Stimulated activated naive CD4-positive, alpha-beta T cell treated with Interleukin-2 at 50 U/mL for 16 hours (primary cell): ENCODE results near the gene PHF14.

ENCODE experiments used
- DNase-seq: peaks from one replicate; lab custom pipeline; 2025; lab: John Stamatoyannopoulos, UW

PHF14 gene

DNA sequence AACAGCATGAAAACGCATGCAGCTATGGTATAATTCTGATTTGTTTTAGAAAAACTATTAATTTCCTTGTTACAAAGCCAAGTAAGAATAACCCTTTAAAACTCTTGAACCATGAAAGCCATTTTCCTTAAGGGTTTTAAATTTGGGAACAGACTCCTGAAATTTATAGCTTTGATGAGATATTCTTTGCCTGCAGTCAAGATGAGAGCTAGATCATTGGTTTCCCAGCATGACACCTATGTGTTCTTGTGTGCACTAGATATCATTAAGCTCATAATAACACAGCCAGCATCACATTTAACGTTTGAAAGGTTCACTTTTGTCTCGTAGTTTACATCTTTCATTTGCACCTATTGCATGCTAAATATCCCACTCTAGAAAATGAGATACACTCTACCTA, 202.2 kb downstream of the PHF14 start:
- no peak for DNase-seq

DNA sequence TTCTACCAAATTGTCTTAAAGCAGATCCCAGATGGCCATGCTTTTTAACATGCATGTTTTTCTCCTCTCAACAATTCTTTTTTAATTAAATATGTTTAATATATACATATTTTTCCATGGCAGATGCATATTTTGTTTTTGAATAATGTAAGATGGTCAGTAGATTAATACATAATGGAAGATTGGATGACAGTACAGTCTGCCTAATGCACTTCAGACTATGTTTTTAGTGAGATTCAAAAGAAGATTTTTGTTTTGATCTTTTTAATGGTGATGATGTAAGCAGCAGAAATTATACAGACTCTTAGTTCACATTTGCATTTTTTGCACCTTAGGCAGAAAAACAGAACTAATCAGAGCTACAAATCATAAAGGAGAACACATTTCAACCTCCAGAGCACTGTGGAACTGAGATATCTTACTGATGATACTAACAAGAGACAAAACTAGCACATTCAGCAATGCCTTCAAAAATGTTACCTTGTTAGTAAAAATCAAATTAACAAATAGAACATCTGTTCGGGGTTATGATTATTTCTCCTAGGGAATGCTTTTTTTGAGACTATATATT, 203.4 kb downstream of the PHF14 start:
- DNase-seq: no peak

DNA sequence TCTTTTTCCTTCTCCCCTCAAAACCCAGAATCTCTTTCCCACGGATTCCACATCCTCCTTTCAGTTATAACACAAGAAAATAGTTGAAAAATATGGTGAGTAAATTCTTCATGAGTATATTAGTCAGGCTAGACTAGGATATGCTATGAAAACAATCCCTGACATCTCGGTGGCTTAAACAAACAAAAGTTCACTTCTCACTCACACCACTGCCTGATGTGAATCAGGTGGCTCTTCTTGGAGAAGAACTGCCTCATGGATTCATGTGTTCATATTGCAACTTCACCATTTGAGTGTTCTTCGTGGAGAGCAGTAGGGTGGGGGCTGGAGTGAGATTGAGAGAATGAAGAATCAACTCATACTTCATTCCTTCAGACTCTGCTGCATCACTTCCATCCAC, 204.1 kb downstream of the PHF14 start:
- DNase-seq: no peak

DNA sequence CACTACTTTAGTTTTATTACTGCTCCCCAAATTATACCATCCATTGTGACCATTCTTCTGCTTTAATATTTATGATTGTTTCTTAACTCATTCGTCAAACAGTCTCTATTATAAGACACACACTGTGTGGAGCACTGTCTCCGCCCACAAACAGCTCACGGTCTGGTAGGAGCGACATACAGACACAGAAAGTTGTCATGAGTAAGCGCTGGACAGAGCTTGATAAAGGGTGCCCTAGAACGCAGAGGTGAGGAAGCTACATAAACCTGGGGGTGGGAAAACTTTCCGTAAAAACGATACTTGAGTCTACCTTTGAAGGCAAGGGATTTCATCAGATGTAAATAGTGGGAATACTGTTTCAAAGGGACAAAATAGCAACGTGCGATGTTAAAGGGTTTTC, 207.9 kb downstream of the PHF14 start:
- DNase-seq: no peak

DNA sequence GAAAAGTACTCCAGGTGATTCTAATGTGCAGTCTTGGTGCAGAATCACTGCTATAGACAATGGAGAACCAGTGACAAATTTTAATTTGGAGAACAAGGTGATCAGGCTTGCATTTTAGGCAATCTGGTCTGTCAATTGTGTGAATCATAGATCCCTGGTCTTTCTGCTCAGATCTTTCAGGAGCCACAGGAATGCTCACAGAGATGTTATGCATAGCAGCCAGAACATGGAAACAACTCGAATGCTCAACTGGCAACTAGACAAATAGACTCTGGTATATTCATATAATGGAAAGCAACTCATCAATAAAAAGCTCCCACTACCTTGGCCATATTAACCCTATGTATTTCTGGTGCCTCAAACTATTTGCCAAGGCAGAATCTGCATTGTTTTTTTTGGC, 209.1 kb downstream of the PHF14 start:
- no peak for DNase-seq

DNA sequence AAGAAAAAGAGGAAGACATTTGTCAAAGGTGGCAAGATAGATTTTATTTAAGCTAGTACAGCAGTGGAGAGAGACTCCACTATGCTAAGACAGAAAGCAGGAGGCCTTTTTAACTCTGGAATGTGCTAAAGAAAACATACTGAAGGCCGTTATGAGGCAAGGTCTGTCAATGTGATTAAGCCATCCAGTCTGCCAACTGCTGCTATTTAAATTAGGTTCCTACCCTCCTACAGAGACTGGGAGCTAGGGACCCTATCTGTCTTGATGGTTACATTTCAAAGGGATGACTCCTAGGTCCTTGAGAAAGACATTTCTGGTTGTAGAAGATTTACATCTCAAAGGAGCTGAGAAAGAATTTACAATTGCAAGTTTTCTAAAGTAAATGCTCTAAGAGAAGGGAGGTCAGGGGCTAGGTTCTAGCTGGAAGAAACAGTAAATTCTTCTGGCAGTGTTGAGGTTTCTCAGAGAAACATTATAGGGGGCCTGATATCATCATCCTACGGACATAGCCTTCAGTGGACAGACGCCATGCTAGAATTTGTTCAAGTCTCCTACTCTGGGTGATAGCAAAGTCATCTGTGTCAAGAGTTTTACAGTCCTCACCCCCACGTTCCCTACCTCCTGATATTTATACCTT, 211.6 kb downstream of the PHF14 start:
- no peak for DNase-seq

DNA sequence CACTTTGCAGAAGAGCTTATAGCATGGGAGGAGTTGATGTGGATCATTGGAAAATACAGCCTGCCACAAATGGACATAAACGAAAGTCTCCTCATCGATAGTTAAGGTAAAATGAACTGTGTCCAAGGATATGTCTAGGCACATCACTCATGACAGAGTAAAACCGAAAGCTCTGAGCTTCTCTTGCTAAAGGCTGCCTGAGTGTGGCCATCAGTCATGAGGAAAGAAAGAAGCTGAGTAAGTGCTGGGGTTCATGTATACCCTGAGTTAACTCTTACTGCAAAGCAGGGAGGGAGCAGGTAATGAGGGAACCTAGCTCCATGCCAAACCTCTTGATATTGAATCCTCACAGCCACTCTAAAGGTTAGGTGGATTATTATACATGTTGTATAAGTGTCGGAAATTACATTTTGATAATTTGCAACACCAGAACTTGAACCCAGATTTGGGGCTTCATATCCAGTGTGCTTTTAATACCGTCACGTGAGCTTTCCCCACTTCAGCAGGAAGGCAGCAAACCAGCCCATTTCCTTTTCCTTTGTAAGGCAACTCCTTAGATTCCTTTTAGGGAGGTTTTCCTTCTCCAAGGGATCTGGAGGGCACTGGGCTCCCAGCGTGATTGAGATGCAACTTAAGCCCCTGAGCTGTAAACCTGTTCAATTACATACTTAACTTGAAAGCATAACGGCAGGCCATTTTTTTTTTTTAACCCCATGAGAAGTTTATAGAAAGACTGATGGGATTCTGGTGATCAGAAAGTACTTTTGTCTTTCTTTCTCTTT, 215.0 kb downstream of the PHF14 start:
- no peak for DNase-seq

DNA sequence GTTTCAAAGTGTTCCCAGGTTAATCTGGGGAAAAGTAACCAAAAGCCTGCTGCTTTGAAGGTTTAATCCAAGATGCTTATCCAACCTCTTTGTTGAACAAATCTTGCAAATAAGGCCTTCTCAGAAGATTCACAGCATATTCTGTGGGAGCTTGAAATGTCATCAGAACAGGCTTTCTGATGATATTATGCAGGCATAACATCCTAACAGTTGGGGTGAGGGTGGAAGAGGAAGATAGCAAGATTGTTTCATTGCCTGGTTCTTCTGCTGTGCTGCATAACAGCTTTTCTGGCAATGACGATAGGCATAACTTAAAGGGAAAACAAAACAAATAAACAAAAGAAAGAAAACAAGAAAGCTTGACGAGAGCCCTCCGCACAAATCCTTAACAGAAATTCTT, 217.4 kb downstream of the PHF14 start:
- no peak for DNase-seq

DNA sequence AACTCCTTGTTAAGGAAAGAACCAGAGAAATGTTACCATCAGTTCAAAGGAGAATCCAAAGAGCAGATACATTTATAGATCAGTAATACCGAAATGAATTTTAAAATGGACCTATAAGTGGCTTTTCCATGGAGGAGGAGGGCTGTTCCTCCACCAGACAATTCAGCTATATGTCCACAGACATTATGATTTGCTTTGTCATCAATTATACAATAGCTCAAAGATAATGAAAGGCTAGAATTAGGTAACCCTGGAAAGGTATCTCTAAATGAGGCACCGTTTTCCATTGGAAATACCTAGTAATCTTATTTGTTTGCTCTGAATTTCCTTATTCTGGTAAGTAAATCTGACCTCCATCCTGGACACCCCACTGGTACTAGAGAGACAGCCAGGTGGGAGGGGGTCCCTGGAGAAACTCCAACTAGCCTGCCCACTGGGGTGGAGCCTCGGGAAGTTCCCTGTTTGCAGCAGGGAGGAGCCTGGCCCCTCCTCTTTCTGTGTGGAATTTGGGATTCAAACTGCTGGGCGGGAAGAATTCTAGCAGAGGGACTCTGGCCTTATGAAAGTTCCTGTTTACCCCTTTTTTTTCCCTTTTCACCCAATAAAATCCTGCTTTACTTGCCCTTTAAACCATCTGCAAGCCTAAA, 218.0 kb downstream of the PHF14 start:
- DNase-seq: no peak

DNA sequence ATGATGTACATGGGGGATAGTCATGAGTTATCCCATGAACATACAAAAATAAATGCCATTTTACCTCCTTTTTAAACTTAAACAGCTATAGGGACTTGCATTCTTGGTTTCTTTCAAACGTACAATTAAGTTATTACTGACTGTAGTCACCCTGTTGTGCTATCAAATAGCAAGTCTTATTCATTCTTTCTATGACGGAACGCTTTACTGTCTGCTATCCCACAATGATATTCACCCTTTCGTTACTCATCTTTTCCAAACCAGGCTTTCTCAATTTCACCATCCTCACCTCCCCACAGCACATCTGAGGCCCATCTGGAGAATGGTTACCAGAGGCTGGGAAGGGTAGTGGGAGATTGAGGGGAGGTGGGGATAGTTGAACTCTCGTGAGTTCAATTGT, 218.8 kb downstream of the PHF14 start:
- DNase-seq: no peak

DNA sequence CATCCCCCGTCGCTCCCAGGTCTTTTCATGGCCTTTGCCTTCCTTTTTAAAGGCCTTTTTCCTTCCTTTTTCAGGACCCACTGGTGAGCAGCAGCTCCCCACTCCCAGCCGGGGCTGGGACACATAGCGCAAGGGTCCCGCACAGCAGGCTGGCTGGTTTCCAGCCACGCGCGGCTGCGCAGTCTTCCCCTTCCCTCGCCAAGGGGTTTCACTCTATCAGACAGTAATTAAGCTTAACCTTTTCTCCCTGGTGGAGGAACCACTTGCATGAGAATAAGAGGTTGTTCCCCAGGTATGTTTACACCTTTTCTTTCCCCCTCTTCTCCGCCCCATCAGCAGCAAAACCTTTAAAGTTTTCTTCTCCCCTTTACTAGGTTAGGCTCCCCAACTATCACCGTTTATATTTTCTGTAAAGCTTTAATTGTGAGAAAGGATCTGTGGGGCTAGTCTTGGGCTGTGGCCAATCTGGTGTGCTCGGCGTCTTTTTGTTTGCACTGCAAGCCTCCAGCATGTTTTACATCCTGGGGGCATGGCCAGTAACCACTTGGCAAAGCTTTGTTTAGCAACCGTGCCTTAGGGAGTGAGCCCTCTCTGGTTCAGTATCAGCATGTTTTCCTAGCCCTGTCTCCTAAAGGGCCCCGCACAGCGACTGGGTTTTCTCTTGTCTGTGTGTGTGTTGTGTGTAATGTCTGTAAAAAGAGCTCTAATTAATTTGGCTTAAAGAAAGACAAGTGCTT, 219.6 kb downstream of the PHF14 start:
- DNase-seq: no peak

DNA sequence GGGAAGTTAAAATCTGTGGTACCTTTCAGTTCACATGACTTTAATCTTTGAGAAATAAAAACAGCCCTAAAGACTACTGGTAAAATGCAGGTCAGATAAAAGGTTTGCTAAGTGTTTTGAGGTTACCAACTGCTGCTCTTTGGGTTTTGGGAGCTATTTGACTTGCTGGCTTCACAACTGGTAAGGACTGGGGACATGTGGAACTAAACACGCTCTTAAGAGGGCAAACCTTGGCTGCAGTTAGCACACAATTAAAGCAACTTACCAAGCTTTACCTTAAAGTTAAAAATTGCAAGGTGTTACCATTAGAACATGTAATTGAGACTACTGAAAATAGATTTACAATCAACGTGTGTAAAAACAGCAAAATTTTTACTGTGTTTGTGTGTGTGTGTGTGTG, 220.2 kb downstream of the PHF14 start:
- DNase-seq: no peak

DNA sequence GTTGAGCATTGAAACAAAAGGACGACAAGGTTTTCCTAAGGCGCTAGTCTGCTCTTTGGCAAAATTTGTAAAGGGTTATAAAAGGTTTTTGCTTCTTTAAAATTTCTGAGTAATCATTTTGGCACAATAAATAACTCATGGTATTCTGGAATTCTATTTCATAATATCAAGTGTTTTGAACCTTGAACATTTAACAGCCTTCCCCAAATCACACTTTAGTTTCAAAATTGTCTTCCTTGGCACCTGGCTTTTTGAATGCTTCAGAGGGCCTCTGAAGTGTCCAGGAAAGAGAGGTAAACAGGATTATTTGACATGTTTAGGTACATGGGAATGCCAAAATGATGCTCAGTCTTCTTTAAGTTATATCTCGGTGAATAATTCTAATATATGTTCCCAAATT, 220.8 kb downstream of the PHF14 start:
- DNase-seq: no peak

DNA sequence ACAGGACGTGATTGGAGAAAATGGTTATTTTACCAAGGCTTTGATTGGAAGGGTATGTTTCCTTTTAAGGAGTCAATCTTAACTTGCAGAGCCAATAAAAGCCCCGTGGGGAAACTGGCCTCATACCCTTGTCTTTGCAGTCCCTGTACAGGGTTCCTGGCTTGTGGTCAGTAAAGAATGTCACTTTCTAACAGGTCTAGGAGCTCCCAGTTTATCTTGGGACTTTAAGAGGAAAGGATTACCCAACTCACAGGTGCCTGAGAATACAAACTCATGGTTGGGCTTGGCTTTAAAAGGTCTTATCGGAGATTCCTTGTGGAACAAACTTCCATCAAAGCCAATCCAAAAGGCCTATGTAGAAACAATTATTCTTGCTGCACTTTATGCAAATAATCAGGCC, 221.8 kb downstream of the PHF14 start:
- no peak for DNase-seq

DNA sequence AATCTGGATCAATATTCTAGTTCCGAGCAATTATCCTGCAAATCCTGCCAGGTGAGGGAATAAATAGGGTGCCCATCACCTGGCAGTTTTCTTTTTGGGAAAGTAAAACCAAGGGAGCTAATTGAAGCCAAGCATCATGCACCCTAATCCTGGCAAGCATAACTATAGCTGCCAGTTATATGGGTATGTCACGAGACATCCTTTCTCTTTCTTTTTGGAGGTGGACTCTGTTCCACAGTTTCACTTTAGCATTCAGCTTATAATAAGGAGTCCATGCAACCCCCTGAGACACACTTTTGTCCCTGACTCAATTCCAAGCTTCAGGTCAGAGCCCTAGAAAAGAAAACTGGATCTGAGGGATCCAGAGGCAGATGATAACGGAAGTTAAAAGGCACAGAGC, 222.5 kb downstream of the PHF14 start:
- no peak for DNase-seq

DNA sequence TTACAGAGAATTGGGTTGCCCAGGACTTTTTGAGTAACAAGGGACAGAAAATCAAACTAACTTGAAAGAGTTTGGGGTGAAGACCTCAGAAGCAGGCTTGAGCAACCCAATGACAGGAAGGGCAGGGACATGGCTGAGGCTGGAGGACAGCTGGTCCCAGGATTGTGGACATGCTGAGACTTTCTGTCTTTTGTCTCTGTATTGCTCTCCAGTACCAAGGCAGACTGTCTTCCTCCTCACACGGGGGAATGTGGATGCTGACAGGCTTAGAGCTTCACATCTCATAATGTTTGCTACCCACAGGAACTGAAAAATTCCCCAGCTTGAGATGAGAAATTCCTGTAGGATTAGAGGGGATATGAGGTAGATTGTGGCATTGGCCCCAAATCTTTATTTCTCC, 229.6 kb downstream of the PHF14 start:
- no peak for DNase-seq

DNA sequence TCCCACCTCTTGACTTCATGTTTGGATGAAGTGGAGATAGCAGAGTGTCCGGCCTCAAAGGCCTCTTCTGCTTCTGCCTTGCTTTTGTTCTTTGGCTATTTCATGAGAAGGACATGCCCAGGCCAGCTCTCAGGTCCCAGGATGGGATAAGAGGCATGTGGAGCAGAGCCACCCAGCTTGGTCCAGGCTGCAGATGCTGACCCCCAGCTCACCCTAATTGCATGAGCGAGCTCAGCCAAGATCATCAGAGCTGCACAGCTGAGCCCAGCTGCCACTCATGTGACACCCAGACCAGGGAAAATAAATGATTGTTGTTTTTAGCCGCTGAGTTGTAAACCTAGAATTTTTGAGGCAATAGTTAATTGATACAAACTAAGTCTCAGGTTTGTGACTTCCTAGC, 230.0 kb downstream of the PHF14 start:
- no peak for DNase-seq

DNA sequence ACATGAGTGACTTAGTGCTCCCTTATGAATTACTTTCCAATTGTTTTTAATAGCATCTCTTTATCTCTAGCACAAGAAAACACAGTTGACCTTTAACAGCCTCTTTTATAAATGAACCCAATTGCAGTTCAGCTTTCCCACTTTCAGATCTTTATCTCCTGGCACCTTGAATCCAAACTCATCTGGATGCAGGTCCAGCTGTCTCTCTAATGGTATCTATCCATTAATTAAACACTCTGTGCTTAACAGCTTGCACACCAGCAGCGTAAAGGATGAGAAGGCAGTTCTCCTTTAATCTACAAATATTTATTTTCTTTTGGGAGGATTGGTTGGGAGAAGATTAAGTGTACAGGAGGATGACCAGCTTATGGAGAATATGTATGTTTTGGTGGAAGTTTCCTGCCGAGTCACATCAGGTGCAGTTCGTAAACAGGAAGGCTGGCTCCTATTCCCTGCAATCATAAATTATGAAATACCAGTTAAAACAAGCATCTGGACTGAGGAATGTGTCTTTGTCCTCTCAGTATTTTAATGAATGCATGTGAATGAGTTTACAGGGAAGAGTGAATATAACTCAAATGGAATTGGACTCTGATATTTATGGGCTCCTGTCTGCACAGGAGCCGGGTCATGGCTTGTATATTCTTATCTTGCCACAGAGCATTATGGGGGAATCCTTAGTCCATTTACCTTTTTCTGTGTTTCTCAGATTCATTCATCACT, 232.7 kb downstream of the PHF14 start:
- DNase-seq: no peak

DNA sequence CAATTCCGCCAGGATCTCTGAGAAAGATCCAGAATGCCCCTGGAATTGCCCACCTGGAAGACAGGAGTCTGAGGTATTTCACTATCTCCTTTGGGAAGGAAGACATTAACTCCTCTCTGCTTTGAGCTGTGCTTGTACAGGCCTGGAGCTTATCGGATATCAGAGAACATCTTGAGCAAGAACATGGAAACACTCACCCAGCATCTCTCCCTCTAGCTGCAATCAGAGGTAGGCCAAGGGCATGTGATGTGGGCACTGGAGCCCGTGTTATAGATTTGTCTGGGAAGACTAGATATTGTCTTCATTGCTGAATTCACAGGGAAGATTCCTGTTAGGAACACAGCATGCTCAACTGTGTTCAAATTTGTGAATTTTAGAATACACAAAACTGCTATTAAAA, 233.9 kb downstream of the PHF14 start:
- no peak for DNase-seq

DNA sequence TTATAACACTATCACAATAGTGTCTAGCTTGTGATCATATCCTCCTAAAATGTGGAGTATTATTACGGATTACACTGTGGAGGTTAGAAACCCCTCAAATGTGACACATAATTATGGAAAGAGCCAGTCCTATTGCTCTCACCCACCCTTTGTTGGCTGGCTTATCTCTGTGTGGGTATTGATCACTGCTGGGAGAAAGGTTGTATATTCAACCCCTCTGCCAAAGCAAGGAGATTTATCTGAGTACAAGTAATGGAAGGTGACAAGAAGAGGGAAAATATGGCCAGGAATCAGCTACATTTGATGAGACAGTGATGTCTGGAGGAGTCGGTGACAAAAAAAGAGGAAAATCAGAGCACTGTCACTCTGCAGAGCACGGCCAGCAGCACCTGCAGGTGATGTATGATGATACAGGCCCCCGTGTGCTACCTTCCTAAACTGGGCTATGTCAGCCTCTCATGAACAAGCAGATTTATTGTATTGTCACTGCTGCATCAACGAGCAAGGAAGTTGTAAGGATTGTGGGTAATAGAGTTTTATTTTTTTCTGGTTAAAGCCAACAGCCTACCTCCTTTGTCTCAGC, 235.3 kb downstream of the PHF14 start:
- DNase-seq: no peak

DNA sequence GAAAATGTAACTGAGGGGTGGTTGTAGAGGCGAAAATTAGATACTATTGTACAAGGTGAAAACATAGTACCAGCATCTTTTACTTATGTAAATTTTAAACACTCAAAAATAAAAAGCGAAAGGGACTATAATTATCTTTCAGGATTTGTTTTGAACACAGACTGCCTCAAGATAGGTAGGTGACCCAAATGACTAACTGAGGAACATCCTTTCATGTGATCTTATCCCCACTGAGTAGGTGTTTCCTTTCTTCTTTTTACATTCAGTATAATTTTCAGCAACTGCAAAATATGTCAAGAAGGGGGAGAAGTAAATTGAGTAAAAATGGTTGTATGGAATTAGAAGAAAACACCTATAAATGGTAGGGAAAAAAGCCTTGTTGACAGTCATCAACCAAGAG, 236.7 kb downstream of the PHF14 start:
- DNase-seq: no peak
